Measurements from ENCODE around the gene ALOX12B. TPM values are rescaled to one million over a fixed set of nuclear protein-coding genes. Genes with fewer than 3 reads are reported as not detected.

The ALOX12B gene
- total RNA-seq, 4 donors from 2014 or later = 131 to 246 (median 157) TPM

- intact Hi-C loops (cut with DNase I; ENCODE audit: low total_unique reads) = no loop called here
- DNase-seq (ENCODE audit: low spot score in 2 of 2) = peak; percentile 84 to 95
Measured at GRCh38 chr17:8119581-8120519, 32.3 kb upstream of the ALOX12B start.

GRCh38 chr17:8118769-8119580 is 31.5 kb upstream of the ALOX12B start:
- DNase-seq (ENCODE audit: low spot score in 2 of 2) = peak; percentile 88 to 98
- TF ChIP-seq CTCF (IDR thresholded peaks at IDR 0.05) (peak in 1 of 3 donors; percentile 68), POLR2A (IDR thresholded peaks at IDR 0.05) (no peak)
- H3K4me3 ChIP-seq (ENCODE audit: low read depth, poor library complexity, severe bottlenecking) = peak overlapping the region; percentile 40
- whole genome bisulfite sequencing, 2 donors = 0 to 2% methylated on average over 38 of the region's 38 CpGs
- intact Hi-C loops (cut with DNase I; ENCODE audit: low total_unique reads) = no loop called here

More at GRCh38 chr17:8119581-8120519, 32.3 kb upstream of the ALOX12B start:
- no peak overlapping the region for H3K4me3 ChIP-seq (ENCODE audit: low read depth, poor library complexity, severe bottlenecking)
- TF ChIP-seq POLR2A (IDR thresholded peaks at IDR 0.05) (no peak), CTCF (IDR thresholded peaks at IDR 0.05) (peak in 1 of 3 donors; percentile 21)
- WGBS, 2 donors = 1% methylated on average over 28 of the region's 28 CpGs

GRCh38 chr17:8117980-8118768 is 30.7 kb upstream of the ALOX12B start, which contains the start of gene ALOXE3:
Gene ALOXE3 (minus strand): TSS chr17:8118514. CDS start chr17:8117990, 524 bp downstream.
- TF ChIP-seq POLR2A (IDR thresholded peaks at IDR 0.05) (no peak), CTCF (IDR thresholded peaks at IDR 0.05) (no peak)
- intact Hi-C loops (cut with DNase I; ENCODE audit: low total_unique reads) = no loop called here
- H3K4me3 ChIP-seq (ENCODE audit: low read depth, poor library complexity, severe bottlenecking) = peak within 1 kb of the TSS; percentile 40
- DNase-seq (ENCODE audit: low spot score in 2 of 2) = peak; percentile 71 to 93
- WGBS, 2 donors = 0 to 1% methylated on average over 28 to 33 of the region's 33 CpGs

- intact Hi-C loops (cut with DNase I; ENCODE audit: low total_unique reads) = no loop called here
- 20 to 28% methylated on average over 18 of the region's 18 CpGs for WGBS, 2 donors
- DNase-seq (ENCODE audit: low spot score in 2 of 2) = no peak
- TF ChIP-seq POLR2A (IDR thresholded peaks at IDR 0.05) = no peak
- TF ChIP-seq CTCF (IDR thresholded peaks at IDR 0.05) = no peak
- H3K4me3 ChIP-seq (ENCODE audit: low read depth, poor library complexity, severe bottlenecking) = no peak overlapping the region
Measured at GRCh38 chr17:8117367-8117979, 30.0 kb upstream of the ALOX12B start.

GRCh38 chr17:8116776-8117175 is 29.3 kb upstream of the ALOX12B start:
- DNase-seq (ENCODE audit: low spot score in 2 of 2) = no peak

More at GRCh38 chr17:8116776-8117175, 29.3 kb upstream of the ALOX12B start:
- TF ChIP-seq CTCF (IDR thresholded peaks at IDR 0.05) (no peak), POLR2A (IDR thresholded peaks at IDR 0.05) (no peak)
- WGBS, 2 donors = 66 to 73% methylated on average over 18 of the region's 18 CpGs
- intact Hi-C loops (cut with DNase I; ENCODE audit: low total_unique reads) = no loop called here
- H3K4me3 ChIP-seq (ENCODE audit: low read depth, poor library complexity, severe bottlenecking) = no peak overlapping the region

Data from lower leg skin (tissue), 4 donors.